GM21529 (cell line): ENCODE results near the gene SBF1.

Source experiments
- ATAC-seq: cut with Tn5 transposase; IDR thresholded peaks from one replicate; pipeline ENCODE4 v1.9.1; 2021; ENCODE audit not compliant: unreplicated experiment

SBF1 gene

DNA sequence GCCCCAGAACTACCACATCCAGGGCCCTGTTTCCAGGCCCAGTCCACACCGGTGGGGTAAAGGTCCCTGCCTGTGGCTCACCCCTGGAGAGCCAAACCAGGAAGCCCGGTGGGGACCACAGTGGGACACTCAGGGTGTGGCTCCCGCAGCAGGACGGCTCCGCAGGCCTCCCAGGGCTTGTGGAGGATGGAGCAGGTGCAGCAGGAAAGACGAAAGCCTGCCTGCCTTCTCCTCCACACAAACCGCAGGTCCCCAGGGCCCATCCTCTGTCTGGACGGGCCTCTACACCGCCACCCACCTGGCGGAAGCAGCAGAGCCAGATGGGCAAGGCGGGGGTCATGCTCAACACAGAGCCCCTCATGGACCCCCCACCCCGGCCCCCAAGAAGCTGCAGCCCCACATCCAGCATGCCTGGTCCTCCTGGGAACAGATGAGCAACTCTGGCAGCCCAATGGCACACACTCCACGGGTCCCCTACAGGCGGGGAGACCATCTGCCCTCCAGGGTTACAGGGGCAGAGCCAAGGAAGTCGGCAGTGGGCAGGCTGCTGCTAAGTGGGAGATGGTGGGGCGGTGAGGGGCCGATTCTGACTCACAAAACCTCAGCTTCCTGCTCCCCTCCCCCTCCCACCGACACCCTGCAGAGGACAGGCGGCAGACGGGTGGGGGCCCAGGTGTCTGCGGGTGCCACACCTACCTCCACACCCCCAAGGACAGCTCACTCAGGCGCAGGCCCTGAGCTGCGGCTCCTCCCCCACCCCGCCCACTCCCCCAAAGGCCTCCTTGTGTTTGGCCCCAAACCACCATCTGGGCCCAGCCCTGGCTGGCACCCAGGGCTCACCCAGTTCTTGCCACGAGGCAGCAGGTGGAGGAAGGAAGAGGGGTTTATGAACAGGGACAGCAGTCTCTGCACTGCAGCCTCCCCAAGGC, 5.2 kb downstream of the SBF1 start:
- ATAC-seq: peak; percentile 47

DNA sequence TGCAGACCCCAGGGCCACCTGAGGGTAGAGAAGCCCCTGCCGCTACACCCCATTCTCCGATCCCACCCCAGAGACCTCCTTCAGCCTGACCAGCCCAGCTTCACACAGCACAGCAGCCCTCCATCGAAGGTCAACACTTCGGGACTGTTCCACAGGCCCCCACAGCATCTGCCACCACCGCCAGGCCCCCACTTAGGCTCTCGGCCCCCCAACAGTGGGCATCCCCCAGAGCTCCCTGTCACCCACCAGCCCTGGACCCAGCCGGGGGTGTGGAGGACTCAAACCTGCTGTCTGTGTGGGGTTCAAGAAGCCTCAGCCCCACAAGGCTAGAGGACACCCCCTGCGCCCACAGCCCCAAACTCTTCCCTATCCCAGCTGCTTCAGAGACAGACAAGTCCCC, 6.2 kb downstream of the SBF1 start:
- no peak for ATAC-seq

DNA sequence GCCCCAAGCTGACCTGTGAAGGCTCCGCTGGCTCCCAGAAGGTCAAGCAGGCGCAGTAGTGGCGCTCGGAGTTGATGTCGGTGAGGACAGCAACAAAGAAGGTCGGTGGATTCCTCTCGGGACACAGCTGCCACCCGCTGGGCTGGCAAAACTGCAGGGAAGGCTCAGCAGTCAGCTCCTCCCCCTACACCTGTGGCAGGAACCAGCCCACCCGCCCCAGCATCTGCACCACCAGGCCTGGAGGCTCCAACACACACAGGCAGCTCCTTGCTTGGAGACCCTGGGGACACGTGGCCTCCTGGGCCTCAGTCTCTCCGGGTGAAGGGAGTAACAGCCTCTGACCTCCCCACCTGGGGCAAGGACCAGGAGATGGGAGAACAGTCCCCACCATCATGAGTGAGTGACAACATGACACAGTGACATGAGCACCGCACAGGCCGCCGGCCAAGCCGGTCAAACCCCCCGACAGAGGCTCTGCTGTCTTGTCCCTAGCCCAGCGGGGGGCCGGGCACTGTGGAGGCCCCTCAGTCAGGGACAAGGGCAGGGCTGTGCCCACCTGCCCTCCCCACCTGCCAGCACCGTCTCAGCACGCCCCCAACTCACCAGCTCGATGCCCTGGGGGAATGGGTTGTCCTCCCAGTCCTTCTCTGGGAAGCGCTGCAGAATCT, 6.9 kb downstream of the SBF1 start:
- no peak for ATAC-seq

DNA sequence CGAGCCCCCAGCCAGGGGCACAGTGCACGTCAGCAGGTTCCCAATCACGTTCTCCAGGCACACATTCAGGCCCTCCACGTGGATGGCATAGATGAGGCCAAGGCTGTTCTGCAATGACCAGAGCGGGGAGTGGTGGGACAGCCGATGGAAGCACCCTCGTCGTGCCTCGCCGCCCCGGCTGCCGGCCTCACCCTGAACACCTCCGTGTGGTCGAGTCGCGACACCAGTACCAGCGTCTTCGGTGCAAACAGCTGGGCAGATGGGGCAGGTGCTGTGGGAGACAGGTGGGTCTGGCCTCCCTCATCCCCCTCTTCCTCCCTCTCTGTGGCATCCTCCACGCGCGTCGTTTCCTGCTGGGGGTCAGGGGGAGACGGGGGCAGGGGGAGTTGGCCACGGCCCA, 7.5 kb downstream of the SBF1 start:
- no peak for ATAC-seq

DNA sequence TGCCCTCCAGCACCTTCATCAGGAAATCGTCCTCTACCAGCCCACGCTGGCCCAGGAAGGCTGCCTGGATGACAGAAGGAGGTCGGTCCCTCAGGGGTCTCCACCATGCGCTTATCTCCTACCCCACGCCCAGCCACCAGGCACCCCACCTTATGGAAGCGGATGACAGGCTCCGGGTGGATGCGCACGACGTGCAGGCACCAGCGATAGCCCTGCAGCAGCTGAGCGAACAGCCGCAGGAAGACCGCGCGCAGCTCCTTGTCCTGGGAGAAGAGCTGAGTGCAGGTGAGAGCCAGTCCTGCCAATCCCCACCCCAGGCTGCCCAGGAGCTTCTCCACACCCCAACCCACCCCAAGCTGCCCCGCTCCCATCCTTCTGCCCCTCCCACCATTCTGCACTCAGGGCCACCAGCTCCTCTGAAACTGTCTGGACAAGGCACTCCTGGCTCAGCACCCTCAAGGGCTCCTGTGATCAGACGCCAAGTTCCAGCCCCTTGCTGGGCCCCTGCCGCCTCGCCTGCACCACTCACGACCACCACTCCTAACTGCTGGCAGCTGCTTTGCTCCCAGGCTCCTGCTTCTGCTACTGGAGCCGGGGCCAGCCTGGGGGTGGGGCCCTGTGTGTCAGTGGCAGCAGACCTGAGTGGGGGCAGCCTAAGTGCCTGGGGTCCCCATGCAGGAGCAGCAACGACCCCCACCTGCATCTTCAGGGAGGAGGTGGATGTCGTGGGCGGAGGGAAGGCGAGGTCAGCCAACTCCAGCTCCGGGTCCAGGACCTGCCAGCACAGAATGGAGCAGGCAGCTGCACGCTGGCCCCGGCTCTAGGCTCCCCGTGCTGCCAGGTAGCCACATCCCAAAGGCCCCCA, 9.5 kb downstream of the SBF1 start:
- ATAC-seq: no peak

DNA sequence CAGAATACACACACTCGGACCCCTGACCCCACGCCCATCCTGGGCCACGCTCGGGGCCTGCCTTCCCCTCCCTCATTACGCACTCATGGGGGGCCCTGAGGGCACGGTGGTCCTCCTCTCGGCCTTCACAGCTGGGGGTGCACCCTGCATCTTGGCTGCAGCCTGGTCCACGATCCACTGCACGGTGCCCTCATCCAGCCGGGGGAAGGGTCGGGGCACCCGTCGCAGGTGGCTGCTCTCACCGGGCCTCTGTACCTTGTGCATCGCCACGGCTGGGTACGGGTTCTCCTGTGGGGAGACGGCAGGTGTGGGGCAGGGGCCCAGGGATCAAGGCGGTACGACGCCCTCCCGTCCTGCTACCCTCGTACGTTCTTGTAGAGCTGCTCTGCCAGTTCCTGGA, 10.4 kb downstream of the SBF1 start:
- ATAC-seq: no peak

DNA sequence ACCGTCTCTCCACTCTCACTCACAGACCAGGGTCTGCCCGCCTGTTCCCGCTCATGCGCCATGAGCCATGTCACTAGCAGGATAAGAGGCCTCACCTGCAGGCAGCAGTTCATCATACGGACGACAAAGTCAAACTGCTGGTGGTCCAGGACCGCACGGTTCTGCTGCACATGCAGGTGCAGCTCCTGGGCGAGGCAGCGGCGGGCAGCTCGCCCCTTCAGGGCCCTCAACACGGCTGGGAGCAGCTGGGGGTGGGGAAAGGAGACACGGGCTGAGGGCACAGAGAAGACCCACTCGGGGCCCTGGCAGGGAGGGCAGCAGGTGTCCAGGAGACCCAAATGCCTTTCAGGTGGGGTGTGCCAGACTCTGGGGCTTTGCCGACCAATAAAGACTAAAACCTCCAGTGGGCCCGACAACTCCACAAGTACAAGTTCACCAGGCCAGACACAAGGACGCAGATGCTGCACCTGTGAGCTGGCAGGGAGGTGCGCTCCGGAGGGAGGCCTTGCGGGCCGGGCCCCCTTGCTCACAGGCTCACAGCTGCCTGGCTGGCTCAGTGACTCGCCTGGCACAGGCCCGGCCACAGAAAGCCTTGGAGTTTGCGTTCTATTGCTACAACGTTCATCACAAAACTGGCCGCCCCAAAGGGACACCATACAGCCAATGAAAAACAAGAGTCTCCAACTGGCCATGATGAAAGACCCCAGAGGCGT, 11.5 kb downstream of the SBF1 start:
- no peak for ATAC-seq

DNA sequence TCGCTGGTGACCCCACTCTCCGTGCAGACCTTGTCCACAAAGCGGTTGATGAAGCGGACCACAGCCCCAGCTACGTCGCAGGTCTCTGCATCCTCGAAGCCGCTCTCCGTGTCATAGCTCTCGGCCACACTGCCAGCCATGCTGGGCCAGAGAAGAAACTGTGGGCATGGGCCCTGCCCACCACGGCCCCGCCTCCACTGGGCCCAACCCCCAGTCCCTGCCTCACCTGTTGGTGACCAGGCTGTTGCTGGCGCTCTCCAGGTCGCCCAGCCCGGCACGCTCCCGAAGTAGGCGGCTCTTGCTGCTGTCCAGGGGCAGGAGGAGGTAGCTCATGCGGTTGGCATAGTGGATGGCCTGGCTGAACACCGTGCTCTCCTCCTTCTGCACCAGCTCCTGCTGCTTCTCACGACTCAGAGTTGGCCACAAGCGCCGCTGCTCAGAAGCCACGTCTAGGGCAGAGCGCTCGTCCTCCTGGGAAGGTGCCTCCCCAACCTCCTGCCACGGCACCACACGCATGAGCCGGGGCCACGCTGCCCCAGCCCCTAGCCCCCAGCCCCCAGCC, 12.8 kb downstream of the SBF1 start:
- ATAC-seq: no peak

DNA sequence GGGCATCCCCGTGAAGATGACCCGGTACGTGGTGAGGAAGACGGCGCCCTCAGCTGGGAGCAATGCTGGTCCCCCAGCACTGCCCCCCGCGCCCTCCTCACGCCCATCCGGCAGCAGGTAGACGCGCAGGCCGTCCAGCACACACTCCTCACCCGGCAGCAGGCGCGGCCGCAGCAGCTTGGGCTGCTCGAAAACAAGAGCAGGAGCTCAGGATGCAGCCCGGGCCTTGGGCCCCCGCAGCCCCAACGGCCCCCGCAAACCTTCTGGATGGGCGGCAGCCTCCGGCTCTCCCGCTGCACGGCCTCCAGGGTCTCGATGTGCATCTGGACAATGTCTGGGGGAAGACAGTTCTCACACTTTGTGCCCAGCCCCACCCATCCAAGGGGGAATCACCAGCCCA, 13.3 kb downstream of the SBF1 start:
- no peak for ATAC-seq

DNA sequence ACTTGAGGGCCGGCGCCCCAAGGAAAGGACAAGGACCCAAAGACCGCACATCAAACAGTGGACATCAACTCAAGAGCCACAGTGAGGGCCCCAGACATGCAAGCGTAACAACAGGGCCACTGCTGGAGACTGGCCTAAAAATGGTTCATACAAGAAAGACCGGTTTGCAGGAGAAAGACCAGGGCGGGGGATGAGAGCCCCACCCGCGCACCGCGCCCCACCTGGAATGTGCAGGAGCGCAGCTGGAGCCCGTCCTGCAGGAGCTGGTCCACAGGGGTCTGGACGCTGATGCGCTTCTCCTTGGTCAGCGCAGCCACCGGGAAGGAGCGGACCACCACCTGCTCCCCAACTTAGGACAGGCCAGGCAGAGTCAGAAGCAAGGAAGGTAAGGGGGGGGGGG, 13.9 kb downstream of the SBF1 start:
- ATAC-seq: no peak

DNA sequence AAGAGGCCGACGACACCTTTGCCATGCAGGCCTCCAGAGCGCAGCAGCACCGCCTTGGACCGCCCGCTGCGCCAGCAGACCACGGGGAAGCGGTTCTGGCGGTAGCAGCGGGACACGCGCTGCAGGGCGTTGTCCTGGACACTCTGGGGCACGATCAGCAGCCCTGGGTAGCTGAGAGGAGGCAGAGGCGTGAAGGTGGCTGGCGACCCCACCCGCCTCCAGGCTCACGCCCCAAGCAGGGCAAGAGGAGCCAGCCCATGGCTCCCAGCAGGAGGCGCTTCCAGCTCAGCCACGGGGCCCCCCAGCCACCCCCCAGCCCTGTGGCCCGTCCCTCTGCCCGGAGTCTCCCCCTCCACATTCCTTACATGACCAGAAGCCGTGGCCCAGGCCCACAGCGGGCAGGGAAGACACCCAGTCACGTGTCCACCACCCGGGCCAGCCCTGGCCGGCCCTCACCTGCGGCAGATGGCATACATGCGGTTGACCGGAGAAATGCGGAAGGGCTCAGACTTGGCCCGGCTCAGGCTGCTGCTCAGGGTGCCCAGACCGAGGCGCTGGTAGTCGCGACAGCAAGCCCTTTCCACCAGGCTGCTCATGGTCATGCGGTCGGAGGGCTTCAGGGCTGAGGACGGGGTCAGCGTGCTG, 15.2 kb downstream of the SBF1 start:
- no peak for ATAC-seq

DNA sequence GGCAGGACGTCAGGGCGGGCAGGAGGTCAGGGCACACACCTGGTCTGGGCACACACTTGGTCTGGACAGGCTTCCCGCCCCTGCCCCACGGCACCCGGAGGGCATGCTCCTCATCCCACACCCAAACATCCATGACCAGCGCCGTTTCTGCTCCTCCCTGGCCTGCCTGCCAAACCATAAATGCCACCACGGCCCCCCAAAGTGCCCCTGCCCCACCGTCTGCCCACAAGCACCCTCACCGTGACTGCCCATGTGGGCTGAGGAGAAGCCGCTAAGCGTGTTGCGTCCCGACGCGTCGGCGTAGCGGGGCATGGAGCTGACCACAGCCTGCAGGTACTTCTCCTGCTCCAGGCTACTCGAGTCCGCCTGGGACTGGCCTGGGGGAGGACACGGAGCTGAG, 15.8 kb downstream of the SBF1 start:
- no peak for ATAC-seq

DNA sequence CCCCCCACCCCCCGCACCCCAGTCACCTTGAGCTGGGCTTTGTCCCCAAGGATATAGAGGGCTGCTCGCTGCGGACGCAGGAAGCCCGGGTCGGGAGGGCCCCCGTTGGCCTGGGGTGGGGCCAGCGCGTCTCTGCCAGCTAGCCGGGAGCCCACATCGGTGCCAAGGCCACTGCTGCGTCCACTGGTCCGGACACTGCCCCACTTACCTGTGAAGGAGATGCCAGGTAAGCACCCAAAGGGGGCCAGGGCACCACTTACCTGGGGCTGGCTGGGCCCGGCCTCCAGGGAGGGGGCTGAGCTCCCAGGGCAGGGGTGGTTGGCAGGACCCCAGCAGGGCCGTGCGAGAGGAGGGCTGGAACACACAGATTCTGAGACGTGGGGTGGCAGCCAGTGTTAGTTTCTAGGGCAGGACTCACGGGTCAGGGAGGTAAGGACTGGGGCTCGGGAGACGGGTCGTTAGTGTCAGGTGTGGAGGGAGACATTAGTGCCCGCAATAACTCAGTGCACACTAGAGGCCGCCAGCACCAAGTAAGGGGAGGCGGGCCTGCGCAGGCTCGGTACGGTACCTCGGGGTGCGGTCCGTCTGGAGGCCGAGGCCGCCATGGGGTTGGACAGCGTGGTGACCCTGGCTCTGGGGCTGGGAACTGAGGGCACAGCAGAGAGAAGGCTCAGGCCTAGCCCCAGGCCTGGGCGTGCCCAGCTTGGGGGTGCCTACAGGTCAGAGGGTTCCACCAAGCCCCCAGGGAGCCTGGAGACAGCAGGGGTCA, 18.2 kb downstream of the SBF1 start:
- ATAC-seq: no peak

DNA sequence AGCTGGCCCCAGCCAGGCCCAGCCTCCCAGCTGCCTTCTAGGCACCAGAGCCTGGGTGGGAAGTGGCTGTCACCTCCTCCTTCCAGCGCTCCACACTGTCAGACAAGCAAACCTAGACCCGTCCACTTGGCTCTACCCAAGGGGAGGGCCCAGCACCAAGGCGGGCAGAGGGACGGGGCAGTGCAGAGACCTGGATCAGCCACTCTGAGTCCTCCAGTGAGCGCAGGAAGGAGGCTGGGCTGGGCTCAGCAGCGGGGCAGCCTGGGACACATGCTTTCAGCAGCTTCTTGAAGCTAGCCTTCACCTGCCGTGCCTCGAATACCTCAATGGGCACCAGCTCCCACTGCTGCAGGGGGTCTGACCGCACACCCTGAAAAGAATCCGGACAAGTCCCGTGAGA, 18.8 kb downstream of the SBF1 start:
- no peak for ATAC-seq

DNA sequence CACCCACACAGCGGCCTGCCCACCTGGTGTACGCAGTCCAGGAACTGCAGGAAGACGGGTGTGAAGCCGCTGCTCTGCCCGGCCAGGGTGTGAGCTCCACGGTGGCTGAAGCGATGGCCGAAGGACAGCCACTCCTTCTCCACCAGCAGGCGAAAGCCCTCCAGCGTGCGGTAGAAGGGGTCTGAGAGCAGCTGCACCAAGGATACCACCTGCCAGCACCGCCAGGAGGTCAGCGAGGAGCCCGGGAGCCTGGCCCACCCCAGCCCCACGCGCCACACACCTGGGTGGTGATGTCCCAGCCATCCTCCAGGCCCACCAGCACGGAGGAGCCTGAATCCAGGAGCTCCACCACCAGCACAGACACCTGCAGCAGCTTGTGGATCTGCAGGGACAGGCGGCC, 19.6 kb downstream of the SBF1 start:
- no peak for ATAC-seq

DNA sequence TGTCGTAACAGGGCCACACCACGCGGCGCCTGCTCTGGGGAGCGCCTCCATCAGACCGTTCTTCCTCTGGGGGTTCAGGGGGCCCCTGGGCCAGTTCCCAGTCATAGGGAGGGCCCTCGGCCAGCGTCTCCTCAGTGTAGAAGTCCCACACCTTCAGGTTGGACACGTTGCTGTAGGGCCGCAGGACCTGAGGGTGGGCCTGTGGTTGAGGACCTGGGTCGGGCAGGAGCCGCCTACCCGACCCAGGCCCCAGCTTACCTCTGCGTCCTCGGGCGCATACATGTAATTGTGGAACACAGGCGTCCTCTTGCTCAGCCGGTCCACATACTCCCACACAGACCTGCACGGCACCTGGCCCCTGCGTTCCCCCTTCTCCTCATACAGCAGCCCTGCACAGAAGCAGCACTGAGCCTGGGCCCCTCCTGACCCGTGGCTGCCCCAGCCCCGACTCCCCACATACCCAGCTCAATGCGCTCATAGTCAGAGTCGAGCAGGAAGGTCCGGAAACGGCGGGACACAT, 20.2 kb downstream of the SBF1 start:
- no peak for ATAC-seq

DNA sequence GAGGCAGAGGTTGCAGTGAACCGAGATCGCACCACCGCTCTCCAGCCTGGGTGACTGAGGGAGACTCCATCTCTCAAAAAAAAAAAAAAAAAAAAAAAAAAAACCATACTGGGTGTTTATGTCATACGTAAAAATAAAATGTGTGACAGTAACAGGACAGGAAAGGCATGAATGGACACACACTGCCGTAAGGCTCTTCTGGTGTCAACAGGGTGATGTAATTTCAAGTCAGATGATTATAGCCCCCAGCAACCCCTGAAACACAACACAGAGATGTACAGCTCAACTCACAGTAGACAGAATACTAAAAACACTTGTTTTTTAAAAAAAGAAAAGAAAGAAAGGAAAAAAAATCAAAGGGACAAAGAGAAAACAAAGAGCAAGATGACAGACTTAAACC, 22.2 kb downstream of the SBF1 start:
- ATAC-seq: no peak

DNA sequence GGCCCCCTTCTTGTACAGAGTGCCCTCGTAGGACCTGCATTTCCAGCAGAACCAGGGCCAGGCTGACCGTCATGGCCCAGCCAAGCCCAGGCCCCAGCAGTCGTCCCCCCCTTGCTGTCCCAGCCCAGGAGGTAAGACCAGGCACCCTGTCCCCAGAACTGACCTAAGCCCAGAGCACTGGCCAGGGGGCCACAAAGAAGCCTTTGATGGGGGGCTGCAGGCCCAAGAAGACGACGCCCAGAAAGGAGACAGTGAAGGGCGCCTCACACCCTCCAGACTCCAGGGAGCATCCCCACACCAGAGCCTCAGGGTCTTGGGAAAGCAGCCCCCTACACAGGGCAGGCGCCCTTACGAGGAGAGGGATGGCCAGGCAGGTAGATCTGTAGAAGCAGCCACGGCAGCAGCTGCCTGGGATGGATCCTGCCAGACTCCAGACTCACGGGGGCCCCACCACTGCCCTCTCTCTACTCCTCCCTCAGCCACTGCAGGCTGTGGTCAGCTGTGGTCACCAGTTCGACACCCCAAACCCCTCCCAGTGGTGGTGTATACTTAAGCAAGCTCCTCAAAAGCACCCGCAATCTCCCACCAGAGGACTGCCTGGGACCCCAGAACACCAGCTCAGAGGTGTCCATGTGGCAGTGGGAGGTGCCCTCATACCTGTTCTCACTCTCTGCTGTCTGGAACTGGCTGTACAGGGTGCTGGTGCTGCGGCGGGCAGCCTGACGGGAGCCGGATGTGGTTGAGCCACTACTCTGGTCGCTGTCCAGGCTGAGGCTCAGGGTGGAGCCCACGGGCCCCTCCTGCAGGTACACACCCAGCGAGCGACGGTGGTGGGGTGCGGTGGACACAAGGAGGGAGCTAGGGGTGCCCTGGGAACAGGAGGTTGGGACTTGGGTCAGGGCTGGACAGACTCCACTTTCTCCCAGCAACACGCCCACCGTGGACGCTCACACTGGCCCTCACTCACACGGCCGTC, 27.0 kb downstream of the SBF1 start:
- ATAC-seq: no peak
